GM12891 (cell line): ENCODE data around the gene ZFYVE9.
"Not testable (repeated sequence)": the region's sequence is repeated elsewhere in the genome, so short reads cannot be mapped to it uniquely, and the experiment has no call there.

Source experiments
- DNase-seq: peaks from one replicate; pipeline ENCODE4 v3.0.0; 2011; ENCODE audit warnings: low spot score; ENCODE audit not compliant: insufficient read length
- FAIRE-seq: peaks from 2 replicates; lab custom pipeline; 2011; peaks lifted over from hg19 to GRCh38; lab: Jason Lieb, UNC
- PAX5 ChIP-seq: IDR thresholded peaks from 2 replicates; pipeline ENCODE4 v1.6.1; 2011; ENCODE audit warnings: low read length, moderate library complexity, mild to moderate bottlenecking; ENCODE audit not compliant: insufficient read depth, severe bottlenecking
- POLR2A ChIP-seq: IDR thresholded peaks from 2 replicates; pipeline ENCODE4 v1.6.1; 2011; ENCODE audit warnings: low read depth, low read length, control low read depth
- POLR2AphosphoS5 ChIP-seq: IDR thresholded peaks from 2 replicates; pipeline ENCODE4 v1.6.1; 2011; ENCODE audit warnings: low read depth, low read length, control low read depth
- POU2F2 ChIP-seq: IDR thresholded peaks from 2 replicates; pipeline ENCODE4 v1.6.1; 2011; ENCODE audit warnings: low read depth, mild to moderate bottlenecking, control low read depth, low read length, moderate library complexity
- SPI1 ChIP-seq: IDR thresholded peaks from 2 replicates; pipeline ENCODE4 v1.6.1; 2011; ENCODE audit warnings: low read depth, low read length, control low read depth
- TAF1 ChIP-seq: IDR thresholded peaks from 2 replicates; pipeline ENCODE4 v1.6.1; 2011; ENCODE audit warnings: low read depth, low read length, control low read depth

The ZFYVE9 gene

GRCh38 chr1:52364235-52364839 lies 222.4 kb downstream of the ZFYVE9 start:
- peak; percentile 70 for FAIRE-seq
- no peak for TF ChIP-seq TAF1
- no peak for TF ChIP-seq SPI1
- TF ChIP-seq PAX5: no peak
- no peak for TF ChIP-seq POLR2A
- no peak for TF ChIP-seq POLR2AphosphoS5
- TF ChIP-seq POU2F2: no peak
- DNase-seq: no peak

DNA sequence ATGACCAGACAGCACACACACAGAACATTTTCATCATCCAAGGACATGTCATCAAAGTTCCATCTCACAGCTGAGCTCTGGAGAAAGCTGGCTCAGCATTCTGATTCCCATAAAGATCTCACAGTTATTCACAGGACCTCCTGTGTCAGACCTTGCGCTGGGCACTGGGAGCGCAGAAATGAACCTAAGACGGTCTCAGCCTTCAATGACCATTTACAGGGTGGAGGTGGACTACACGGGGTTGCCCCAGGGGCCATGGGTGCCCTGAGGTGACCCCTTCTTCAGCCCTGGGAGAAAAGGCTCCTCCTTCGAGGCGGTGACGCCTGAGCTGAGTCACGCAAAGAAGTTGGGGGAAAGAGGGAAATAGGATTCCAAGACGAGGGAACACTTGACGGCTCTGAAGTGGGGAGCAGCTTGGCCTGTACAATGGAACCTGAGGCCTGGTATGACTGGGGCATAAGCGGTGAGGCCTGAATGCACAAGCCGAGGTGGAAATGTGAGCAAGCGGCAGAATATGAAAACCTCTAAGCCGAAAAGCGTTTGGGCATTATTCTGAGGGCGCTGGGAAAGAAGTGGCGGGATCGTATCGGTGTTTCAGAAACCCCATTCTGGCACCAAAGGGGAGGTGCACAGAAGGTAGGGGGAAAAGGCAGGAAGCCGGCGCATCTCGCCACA lies 223.3 kb downstream of the ZFYVE9 start:
- DNase-seq (no peak), FAIRE-seq (peak; percentile 91)
- TF ChIP-seq TAF1 (no peak), POLR2A (no peak), POLR2AphosphoS5 (no peak), POU2F2 (no peak), SPI1 (no peak), PAX5 (no peak)

GRCh38 chr1:52365746-52366516 lies 224.0 kb downstream of the ZFYVE9 start, which contains the start of gene CC2D1B:
Gene CC2D1B, minus strand, starts transcription at chr1:52366205. Its CDS starts 1,585 bp downstream, at chr1:52364620.
- DNase-seq: peak; percentile 97
- peak; percentile 99 for FAIRE-seq
- TF ChIP-seq PAX5 (no peak), POLR2AphosphoS5 (peak; percentile 85), SPI1 (peak; percentile 11; the same call in 1 of the 2 replicates), POLR2A (peak; percentile 93), TAF1 (peak; percentile 64), POU2F2 (0 out of 2 replicates have a peak, but pooled peaks have one; percentile 19)

GRCh38 chr1:52366517-52366827 lies 224.6 kb downstream of the ZFYVE9 start:
- no peak for FAIRE-seq
- no peak for DNase-seq
- TF ChIP-seq POLR2AphosphoS5 (no peak), POLR2A (no peak), POU2F2 (no peak), TAF1 (no peak), SPI1 (no peak), PAX5 (no peak)

- FAIRE-seq (no peak), DNase-seq (no peak)
- TF ChIP-seq POLR2A (no peak), SPI1 (no peak), PAX5 (no peak), POLR2AphosphoS5 (no peak), TAF1 (no peak), POU2F2 (no peak)
These were observed 225.4 kb downstream of the ZFYVE9 start for GRCh38 chr1:52367272-52367671.

DNA sequence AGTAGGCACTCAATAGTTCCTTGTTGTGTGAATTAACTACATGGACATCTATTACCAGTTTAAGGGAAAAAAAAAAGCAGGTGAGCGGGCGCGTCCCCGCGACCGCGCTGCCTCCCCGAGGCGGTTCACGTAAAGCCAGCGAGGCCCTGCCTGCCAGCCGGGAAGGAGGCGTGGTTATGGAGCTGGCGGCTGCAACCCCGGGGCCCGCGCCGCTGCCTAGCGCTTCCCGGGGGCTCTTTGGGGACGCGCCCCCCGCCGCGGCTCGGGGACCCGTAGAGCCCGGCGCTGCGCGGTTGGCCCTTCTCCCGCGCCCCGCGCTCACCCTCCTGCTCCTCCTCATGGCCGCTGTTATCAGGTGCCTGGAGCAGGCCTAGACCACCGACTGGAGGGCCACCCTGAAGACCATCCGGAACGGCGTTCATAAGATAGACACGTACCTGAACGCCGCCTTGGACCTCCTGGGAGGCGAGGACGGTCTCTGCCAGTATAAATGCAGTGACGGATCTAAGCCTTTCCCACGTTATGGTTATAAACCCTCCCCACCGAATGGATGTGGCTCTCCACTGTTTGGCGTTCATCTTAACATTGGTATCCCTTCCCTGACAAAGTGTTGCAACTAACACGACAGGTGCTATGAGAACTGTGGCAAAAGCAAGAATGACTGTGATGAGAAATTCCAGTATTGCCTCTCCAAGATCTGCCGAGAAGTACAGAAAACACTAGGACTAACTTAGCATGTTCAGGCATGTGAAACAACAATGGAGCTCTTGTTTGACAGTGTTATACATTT lies 226.7 kb downstream of the ZFYVE9 start:
- FAIRE-seq (peak; percentile 87), DNase-seq (no peak)
- TF ChIP-seq SPI1 (no peak), POLR2A (no peak), POLR2AphosphoS5 (no peak)

DNA sequence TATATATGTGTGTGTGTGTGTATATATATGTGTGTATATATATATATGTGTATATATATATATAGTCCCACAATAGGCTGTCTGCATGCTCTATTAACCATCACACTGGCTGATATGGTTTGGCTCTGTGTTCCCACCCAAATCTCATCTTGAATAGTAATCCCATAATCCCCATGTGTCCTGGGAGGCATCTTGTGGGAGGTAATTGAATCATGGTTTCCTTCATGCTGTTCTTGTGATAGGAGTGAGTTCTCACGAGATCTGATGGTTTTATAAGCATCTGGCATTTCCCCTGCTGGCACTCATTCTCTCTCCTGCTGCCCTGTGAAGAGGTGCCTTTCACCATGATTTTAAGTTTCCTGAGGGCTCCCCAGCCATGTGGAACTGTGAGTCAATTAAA lies 228.0 kb downstream of the ZFYVE9 start:
- not testable (repeated sequence) for FAIRE-seq, DNase-seq

- no peak for TF ChIP-seq POLR2A
- no peak for TF ChIP-seq TAF1
- TF ChIP-seq POLR2AphosphoS5: no peak
- TF ChIP-seq SPI1: no peak
- FAIRE-seq: no peak
- DNase-seq: no peak
These were observed 243.5 kb downstream of the ZFYVE9 start for GRCh38 chr1:52385376-52385775.

DNA sequence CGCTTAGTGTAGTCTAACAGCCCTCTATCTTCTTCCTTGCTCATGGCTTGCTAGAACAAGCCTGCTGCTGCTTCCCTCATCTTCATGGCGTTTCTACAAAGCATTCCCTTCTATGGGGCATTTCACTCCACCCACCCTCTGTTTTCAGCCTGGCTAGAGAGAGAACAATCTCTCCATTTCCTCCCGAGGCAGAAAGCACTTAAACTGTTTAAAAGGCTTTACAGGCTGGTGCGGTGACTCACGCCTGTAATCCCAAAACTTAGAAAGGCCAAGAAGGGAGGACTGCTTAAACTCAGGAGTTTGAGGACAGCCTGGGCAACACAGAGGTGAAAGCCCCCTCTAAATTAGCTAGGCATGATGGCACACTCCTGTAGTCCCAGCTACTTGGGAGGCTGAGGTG lies 244.6 kb downstream of the ZFYVE9 start:
- DNase-seq: no peak
- no peak for FAIRE-seq
- TF ChIP-seq POLR2AphosphoS5 (no peak), TAF1 (no peak), PAX5 (no peak), POU2F2 (no peak), SPI1 (no peak), POLR2A (no peak)

- FAIRE-seq (no peak), DNase-seq (no peak)
- TF ChIP-seq POLR2AphosphoS5: no peak
- TF ChIP-seq POU2F2: no peak
- TF ChIP-seq SPI1: no peak
- no peak for TF ChIP-seq PAX5
- TF ChIP-seq POLR2A: no peak
- TF ChIP-seq TAF1: no peak
These were observed 251.3 kb downstream of the ZFYVE9 start for GRCh38 chr1:52393174-52393573.
